ENCODE measurements around the gene OR52M1. TPM values are rescaled to one million over a fixed set of nuclear protein-coding genes. Genes with fewer than 3 reads are reported as not detected.

The OR52M1 gene
- total RNA-seq, 4 donors from 2014 or later: not detected

DNA sequence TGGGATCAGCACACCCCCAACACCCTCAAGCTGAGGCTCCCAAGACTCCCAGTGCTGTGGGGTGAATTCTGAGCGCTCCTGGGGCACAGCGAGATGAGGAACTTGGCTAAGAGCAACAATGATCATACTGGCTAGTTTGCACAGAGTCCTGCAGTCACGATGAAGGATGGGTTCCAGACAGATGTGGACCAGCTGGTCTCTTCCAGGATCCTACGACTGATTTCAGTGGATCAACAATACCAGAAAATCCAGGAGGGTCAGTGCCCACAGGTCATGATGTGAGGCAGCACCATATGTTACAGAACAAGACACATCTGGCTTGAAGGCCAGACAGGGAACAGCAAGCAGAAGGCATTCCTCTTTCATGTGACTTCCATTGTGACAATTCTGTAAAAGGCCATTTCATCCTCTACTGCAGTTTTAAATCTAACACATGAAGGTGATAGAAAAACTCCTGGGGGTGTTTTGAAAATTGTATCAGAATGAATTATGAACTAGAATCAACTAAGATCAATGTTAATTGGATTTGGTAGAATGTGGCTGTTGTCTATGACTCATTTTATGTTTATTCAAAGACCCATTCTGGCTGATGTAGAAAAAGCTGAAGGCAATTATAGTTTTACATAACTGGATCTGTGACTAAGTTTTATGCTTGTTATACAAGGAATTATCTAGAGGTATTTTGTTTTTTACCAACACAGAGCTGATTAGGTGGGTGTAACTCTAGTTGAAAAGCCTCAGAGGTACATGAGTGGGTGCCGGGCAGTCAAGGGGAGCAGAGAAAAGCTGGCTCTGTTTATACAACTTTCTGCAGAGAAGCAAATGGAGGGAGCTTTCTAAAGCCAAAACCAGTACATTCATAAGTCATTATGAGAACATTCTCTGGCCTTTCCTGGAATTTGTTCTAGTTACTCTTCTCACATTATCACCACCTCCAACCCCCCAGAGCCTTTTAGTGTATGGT is 33.4 kb upstream of the OR52M1 start:
- no peak overlapping the region for H3K4me3 ChIP-seq
- no peak for DNase-seq

DNA sequence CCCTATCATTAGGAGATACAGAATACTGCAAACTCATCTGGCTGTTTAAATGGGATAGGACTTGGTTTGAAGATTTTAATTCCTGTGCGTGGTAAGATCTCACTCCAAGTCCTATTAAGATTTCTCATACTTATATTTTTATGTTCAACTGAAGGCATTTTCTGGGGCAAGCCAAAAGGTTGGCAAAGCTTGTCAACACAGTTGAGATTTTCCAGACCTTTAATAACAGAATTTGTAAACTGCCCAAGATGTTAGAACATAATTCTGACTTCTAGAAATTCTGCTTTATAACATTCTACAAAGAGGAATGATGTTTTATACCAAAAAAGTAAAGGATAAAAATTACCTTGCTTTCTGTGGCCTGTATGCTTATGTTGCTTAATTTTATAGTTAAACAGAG is 30.8 kb upstream of the OR52M1 start:
- H3K4me3 ChIP-seq: no peak overlapping the region
- no peaks in the 10 kb centered on the region for H3K36me3 ChIP-seq
- H3K27me3 ChIP-seq: no peaks in the 10 kb centered on the region
- no peak for TF ChIP-seq POLR2A (IDR thresholded peaks at IDR 0.05)
- TF ChIP-seq, protein P1, sequence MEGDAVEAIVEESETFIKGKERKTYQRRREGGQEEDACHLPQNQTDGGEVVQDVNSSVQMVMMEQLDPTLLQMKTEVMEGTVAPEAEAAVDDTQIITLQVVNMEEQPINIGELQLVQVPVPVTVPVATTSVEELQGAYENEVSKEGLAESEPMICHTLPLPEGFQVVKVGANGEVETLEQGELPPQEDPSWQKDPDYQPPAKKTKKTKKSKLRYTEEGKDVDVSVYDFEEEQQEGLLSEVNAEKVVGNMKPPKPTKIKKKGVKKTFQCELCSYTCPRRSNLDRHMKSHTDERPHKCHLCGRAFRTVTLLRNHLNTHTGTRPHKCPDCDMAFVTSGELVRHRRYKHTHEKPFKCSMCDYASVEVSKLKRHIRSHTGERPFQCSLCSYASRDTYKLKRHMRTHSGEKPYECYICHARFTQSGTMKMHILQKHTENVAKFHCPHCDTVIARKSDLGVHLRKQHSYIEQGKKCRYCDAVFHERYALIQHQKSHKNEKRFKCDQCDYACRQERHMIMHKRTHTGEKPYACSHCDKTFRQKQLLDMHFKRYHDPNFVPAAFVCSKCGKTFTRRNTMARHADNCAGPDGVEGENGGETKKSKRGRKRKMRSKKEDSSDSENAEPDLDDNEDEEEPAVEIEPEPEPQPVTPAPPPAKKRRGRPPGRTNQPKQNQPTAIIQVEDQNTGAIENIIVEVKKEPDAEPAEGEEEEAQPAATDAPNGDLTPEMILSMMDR (IDR thresholded peaks at IDR 0.05): no peak
- no peaks in the 10 kb centered on the region for H3K4me1 ChIP-seq
- no peak overlapping the region for H3K27ac ChIP-seq
- H3K9me3 ChIP-seq: no peaks in the 10 kb centered on the region
- DNase-seq: no peak

More for the DNA sequence above, 33.4 kb upstream of the OR52M1 start:
- no peaks in the 10 kb centered on the region for H3K27me3 ChIP-seq
- H3K4me1 ChIP-seq: no peaks in the 10 kb centered on the region
- TF ChIP-seq, protein P1 (IDR thresholded peaks at IDR 0.05): no peak
- no peak for TF ChIP-seq POLR2A (IDR thresholded peaks at IDR 0.05)
- H3K27ac ChIP-seq: no peak overlapping the region
- H3K36me3 ChIP-seq: no peaks in the 10 kb centered on the region
- H3K9me3 ChIP-seq: no peaks in the 10 kb centered on the region

DNA sequence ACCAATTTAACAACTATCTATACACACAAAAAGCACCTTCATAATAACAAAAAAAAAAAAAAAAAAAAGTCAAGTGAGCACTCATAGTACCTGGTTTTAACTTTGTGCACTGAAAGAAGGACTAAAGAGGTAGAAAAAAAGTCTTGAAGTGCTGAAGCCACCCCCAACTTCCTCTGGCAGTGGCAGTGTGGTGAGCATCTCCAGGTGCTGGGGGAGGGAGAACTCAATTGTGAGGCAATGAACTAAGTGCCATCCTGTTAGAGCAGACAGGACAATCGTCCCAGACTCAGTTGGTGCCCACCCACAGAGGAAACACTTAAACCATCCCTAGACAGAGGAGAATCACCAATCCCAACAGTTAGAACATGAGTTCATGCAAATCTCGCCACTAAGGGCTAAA is 22.7 kb upstream of the OR52M1 start:
- H3K4me3 ChIP-seq: no peak overlapping the region
- H3K27ac ChIP-seq: no peak overlapping the region
- no peaks in the 10 kb centered on the region for H3K36me3 ChIP-seq
- DNase-seq: no peak
- H3K9me3 ChIP-seq: no peaks in the 10 kb centered on the region
- H3K4me1 ChIP-seq: no peaks in the 10 kb centered on the region
- no peaks in the 10 kb centered on the region for H3K27me3 ChIP-seq
- TF ChIP-seq, protein P1 (IDR thresholded peaks at IDR 0.05): no peak
- TF ChIP-seq POLR2A (IDR thresholded peaks at IDR 0.05): no peak

DNA sequence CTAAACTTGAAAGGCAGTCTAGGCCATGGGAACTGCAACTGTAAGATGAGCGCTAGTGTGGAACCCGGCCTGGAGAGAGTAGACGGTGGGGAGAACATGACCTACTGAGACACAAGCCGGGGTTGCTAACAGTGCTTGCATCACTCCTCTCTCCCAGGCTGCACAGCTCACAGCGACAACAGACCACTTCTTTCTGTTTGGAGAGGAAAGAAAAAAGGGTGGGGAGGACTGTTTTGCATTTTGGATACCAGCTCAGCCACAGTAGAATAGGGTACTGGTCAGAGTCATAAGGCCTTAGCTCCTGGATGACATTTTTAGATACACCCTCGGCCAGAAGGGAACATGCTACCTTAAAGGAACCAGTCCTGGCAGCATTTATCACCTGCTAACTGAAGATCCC is 22.2 kb upstream of the OR52M1 start:
- Histone ChIP-seq H3K27ac (no peak overlapping the region), H3K36me3 (no peaks in the 10 kb centered on the region), H3K4me3 (no peak overlapping the region), H3K27me3 (no peaks in the 10 kb centered on the region), H3K9me3 (no peaks in the 10 kb centered on the region), H3K4me1 (no peaks in the 10 kb centered on the region)
- TF ChIP-seq POLR2A (IDR thresholded peaks at IDR 0.05): no peak
- TF ChIP-seq, protein P1 (IDR thresholded peaks at IDR 0.05): no peak
- no peak for DNase-seq

DNA sequence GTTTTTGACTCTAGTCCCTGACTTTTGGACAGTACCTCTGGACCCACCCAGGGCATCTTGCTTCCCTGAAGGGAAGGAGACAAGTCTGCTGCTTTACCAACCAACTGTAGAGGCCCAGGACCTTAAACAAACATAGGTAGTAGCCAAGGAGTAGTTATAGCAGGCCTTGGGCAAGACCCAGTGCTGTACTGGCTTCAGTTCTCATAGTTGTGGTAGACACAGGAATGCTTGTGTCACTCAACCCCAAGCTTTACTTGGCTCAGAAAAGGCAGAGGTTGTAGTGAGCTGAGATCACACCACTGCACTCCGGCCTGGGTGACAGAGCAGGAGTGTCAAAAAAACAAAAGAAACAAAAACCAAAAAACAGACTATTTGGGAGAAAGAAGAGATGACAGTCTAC is 21.3 kb upstream of the OR52M1 start:
- Histone ChIP-seq H3K36me3 (no peaks in the 10 kb centered on the region), H3K27ac (no peak overlapping the region), H3K9me3 (no peaks in the 10 kb centered on the region), H3K27me3 (no peaks in the 10 kb centered on the region), H3K4me1 (no peaks in the 10 kb centered on the region), H3K4me3 (no peak overlapping the region)
- TF ChIP-seq, protein P1 (IDR thresholded peaks at IDR 0.05): no peak
- no peak for TF ChIP-seq POLR2A (IDR thresholded peaks at IDR 0.05)
- no peak for DNase-seq
